ENCODE data around the gene C4BPA.

Gene C4BPA

GRCh38 chr1:207069061-207069460 is 35.0 kb upstream of the C4BPA start:
- no peak for DNase-seq (ENCODE audit: low spot score)
- in situ Hi-C loops (cut with MboI; ENCODE audit: low pct_unique_long_range_greater_than_20kb, low sequenced_read_pairs, unreplicated experiment) = no loop called here
- no peak for TF ChIP-seq CTCF (IDR thresholded peaks at IDR 0.05; ENCODE audit: extremely low read depth, insufficient read depth, missing control alignments)

- no peak for TF ChIP-seq CTCF (IDR thresholded peaks at IDR 0.05; ENCODE audit: extremely low read depth, insufficient read depth, missing control alignments)
- DNase-seq (ENCODE audit: low spot score) = no peak
- in situ Hi-C loops (cut with MboI; ENCODE audit: low pct_unique_long_range_greater_than_20kb, low sequenced_read_pairs, unreplicated experiment) = loop anchor here (10.0 kb wide), 1 partner anchor 335 kb away; no protein-coding TSS in a partner anchor
These were observed 34.1 kb upstream of the C4BPA start for GRCh38 chr1:207069858-207070506.

- DNase-seq (ENCODE audit: low spot score) = no peak
- in situ Hi-C loops (cut with MboI; ENCODE audit: low pct_unique_long_range_greater_than_20kb, low sequenced_read_pairs, unreplicated experiment) = loop anchor here (10.0 kb wide), 1 partner anchor 334 kb away; no protein-coding TSS in a partner anchor
- no peak for TF ChIP-seq CTCF (IDR thresholded peaks at IDR 0.05; ENCODE audit: extremely low read depth, insufficient read depth, missing control alignments)
These were observed 33.2 kb upstream of the C4BPA start for GRCh38 chr1:207070811-207071210.

- DNase-seq (ENCODE audit: low spot score) = no peak
- no peak for TF ChIP-seq CTCF (IDR thresholded peaks at IDR 0.05; ENCODE audit: extremely low read depth, insufficient read depth, missing control alignments)
- in situ Hi-C loops (cut with MboI; ENCODE audit: low pct_unique_long_range_greater_than_20kb, low sequenced_read_pairs, unreplicated experiment) = loop anchor here (10.0 kb wide), 1 partner anchor 333 kb away; no protein-coding TSS in a partner anchor
These were observed 32.6 kb upstream of the C4BPA start for GRCh38 chr1:207071426-207071825.

- in situ Hi-C loops (cut with MboI; ENCODE audit: low pct_unique_long_range_greater_than_20kb, low sequenced_read_pairs, unreplicated experiment) = loop anchor here (10.0 kb wide), 1 partner anchor 333 kb away; no protein-coding TSS in a partner anchor
- TF ChIP-seq CTCF (IDR thresholded peaks at IDR 0.05; ENCODE audit: extremely low read depth, insufficient read depth, missing control alignments) = no peak
- DNase-seq (ENCODE audit: low spot score) = no peak
These were observed 31.8 kb upstream of the C4BPA start for GRCh38 chr1:207072233-207072632.

GRCh38 chr1:207073906-207074820 is 29.9 kb upstream of the C4BPA start:
- no peak for TF ChIP-seq CTCF (IDR thresholded peaks at IDR 0.05; ENCODE audit: extremely low read depth, insufficient read depth, missing control alignments)
- no peak for DNase-seq (ENCODE audit: low spot score)
- in situ Hi-C loops (cut with MboI; ENCODE audit: low pct_unique_long_range_greater_than_20kb, low sequenced_read_pairs, unreplicated experiment) = loop anchor here (10.0 kb wide), 1 partner anchor 331 kb away; no protein-coding TSS in a partner anchor
